H9 (cell line): ENCODE data around the gene TACC2. TPM values are rescaled to one million over a fixed set of nuclear protein-coding genes. Genes with fewer than 3 reads are reported as not detected.

ENCODE experiments used
- DNase-seq: peaks from one replicate; pipeline ENCODE4 v3.0.0-alpha.2; 2017
- H2AFZ ChIP-seq: one replicate; pipeline ENCODE4 v1.6.1; 2013; ENCODE audit warnings: mild to moderate bottlenecking, low read length, control low read depth, moderate library complexity
- H2AK5ac ChIP-seq: 2 replicates; pipeline ENCODE4 v1.6.1; 2013; ENCODE audit warnings: low read length, control low read depth, mixed read lengths; ENCODE audit not compliant: insufficient read length
- H2BK120ac ChIP-seq: one replicate; pipeline ENCODE4 v1.6.1; 2013; ENCODE audit warnings: low read depth, mild to moderate bottlenecking, low read length, control low read depth, inconsistent platforms; ENCODE audit not compliant: poor library complexity, severe bottlenecking
- H2BK12ac ChIP-seq: 2 replicates; pipeline ENCODE4 v1.6.1; 2013; ENCODE audit warnings: low read length, control low read depth, mixed read lengths, low read depth; ENCODE audit not compliant: insufficient read length
- H2BK15ac ChIP-seq: 2 replicates; pipeline ENCODE4 v1.6.1; 2013; ENCODE audit warnings: low read depth, low read length, control low read depth
- H2BK20ac ChIP-seq: one replicate; pipeline ENCODE4 v1.6.1; 2013; ENCODE audit warnings: low read depth, mild to moderate bottlenecking, low read length, control low read depth, inconsistent platforms; ENCODE audit not compliant: poor library complexity, severe bottlenecking
- H2BK5ac ChIP-seq: 2 replicates; pipeline ENCODE4 v1.6.1; 2013; ENCODE audit warnings: low read length, control low read depth, mixed read lengths; ENCODE audit not compliant: insufficient read length
- H3K14ac ChIP-seq: 2 replicates; pipeline ENCODE4 v1.6.1; 2013; ENCODE audit warnings: low read length, control low read depth; ENCODE audit not compliant: insufficient read depth
- H3K18ac ChIP-seq: 2 replicates; pipeline ENCODE4 v1.6.1; 2013; ENCODE audit warnings: low read depth, mild to moderate bottlenecking, mixed read lengths, low read length, control low read depth; ENCODE audit not compliant: insufficient read length
- H3K23ac ChIP-seq: 2 replicates; pipeline ENCODE4 v1.6.1; 2013; ENCODE audit warnings: low read length, control low read depth, mixed read lengths, low read depth; ENCODE audit not compliant: insufficient read length
- H3K23me2 ChIP-seq: 2 replicates; pipeline ENCODE4 v1.6.1; 2013; ENCODE audit warnings: low read depth, mild to moderate bottlenecking, mixed read lengths, low read length, control low read depth; ENCODE audit not compliant: insufficient read length, poor library complexity, severe bottlenecking
- H3K27ac ChIP-seq: 2 replicates; pipeline ENCODE4 v1.5.1; 2013; ENCODE audit warnings: low read length, control low read depth, mixed read lengths, low read depth; ENCODE audit not compliant: insufficient read length
- H3K27me3 ChIP-seq: 2 replicates; pipeline ENCODE4 v1.6.1; 2013; ENCODE audit warnings: low read length, control low read depth, inconsistent platforms; ENCODE audit not compliant: insufficient read depth
- H3K4ac ChIP-seq: 2 replicates; pipeline ENCODE4 v1.6.1; 2013; ENCODE audit warnings: low read depth, mild to moderate bottlenecking, control low read depth, inconsistent platforms, low read length, moderate library complexity
- H3K4me1 ChIP-seq: 2 replicates; pipeline ENCODE4 v1.6.1; 2013; ENCODE audit warnings: low read length, control low read depth, inconsistent platforms; ENCODE audit not compliant: insufficient read depth
- H3K4me2 ChIP-seq: 2 replicates; pipeline ENCODE4 v1.6.1; 2013; ENCODE audit warnings: low read length, control low read depth, mixed read lengths; ENCODE audit not compliant: insufficient read length, insufficient read depth
- H3K56ac ChIP-seq: 2 replicates; pipeline ENCODE4 v1.6.1; 2013; ENCODE audit warnings: low read depth, mild to moderate bottlenecking, mixed read lengths, low read length, control low read depth; ENCODE audit not compliant: insufficient read length
- H3K79me1 ChIP-seq: 2 replicates; pipeline ENCODE4 v1.6.1; 2013; ENCODE audit warnings: low read depth, mild to moderate bottlenecking, moderate library complexity, low read length, control low read depth, inconsistent platforms; ENCODE audit not compliant: insufficient read depth, poor library complexity, severe bottlenecking
- H3K79me2 ChIP-seq: 2 replicates; pipeline ENCODE4 v1.6.1; 2013; ENCODE audit warnings: low read length, control low read depth, inconsistent platforms; ENCODE audit not compliant: insufficient read depth
- H3K9ac ChIP-seq: 2 replicates; pipeline ENCODE4 v1.6.1; 2013; ENCODE audit warnings: low read length, control low read depth, mixed read lengths; ENCODE audit not compliant: insufficient read length; ENCODE audit errors: extremely low read depth
- H3K9me3 ChIP-seq: one replicate; pipeline ENCODE4 v1.6.1; 2013; ENCODE audit warnings: low read depth, low read length, inconsistent platforms; ENCODE audit not compliant: control insufficient read depth
- H3T11ph ChIP-seq: one replicate; pipeline ENCODE4 v1.6.1; 2013; ENCODE audit warnings: mild to moderate bottlenecking, low read length, control low read depth, inconsistent platforms
- H4K20me1 ChIP-seq: one replicate; pipeline ENCODE4 v1.6.1; 2013; ENCODE audit not compliant: control insufficient read depth, insufficient read length, insufficient read depth
- H4K5ac ChIP-seq: 2 replicates; pipeline ENCODE4 v1.6.1; 2013; ENCODE audit warnings: low read depth, mild to moderate bottlenecking, mixed read lengths, low read length, control low read depth; ENCODE audit not compliant: insufficient read length
- H4K8ac ChIP-seq: replicated peaks from 2 replicates; pipeline ENCODE4 v1.6.1; 2013; ENCODE audit warnings: low read length, control low read depth, mixed read lengths, low read depth; ENCODE audit not compliant: insufficient read length
- H4K91ac ChIP-seq: 2 replicates; pipeline ENCODE4 v1.6.1; 2013; ENCODE audit warnings: low read depth, mild to moderate bottlenecking, moderate library complexity, mixed read lengths, low read length, control low read depth; ENCODE audit not compliant: insufficient read length
- H3K27ac Mint-ChIP-seq, 3 experiments: 2 replicates in 2 of 3; 3 replicates in 1 of 3; pipeline ENCODE4 v1.8.0; 2020 to 2021; ENCODE audit warnings: mixed read lengths in 3 of 3, mild to moderate bottlenecking in 1 of 3, moderate library complexity in 1 of 3
- H3K27me3 Mint-ChIP-seq: 2 replicates; pipeline ENCODE4 v1.8.0; 2021; ENCODE audit warnings: low read depth, mild to moderate bottlenecking, moderate library complexity, mixed read lengths
- H3K36me3 Mint-ChIP-seq, 3 experiments: 2 replicates in 2 of 3; 3 replicates in 1 of 3; pipeline ENCODE4 v1.8.0; 2020 to 2021; ENCODE audit warnings: low read depth in 3 of 3, mixed read lengths in 3 of 3; ENCODE audit not compliant: insufficient read depth in 1 of 3
- H3K4me1 Mint-ChIP-seq, 2 experiments: 2 replicates each; pipeline ENCODE4 v1.8.0; 2020; ENCODE audit warnings: mixed read lengths in 2 of 2
- H3K4me3 Mint-ChIP-seq, 2 experiments: 2 replicates in 1 of 2; 3 replicates in 1 of 2; pipeline ENCODE4 v1.8.0; 2020 to 2021; ENCODE audit warnings: mild to moderate bottlenecking in 2 of 2, mixed read lengths in 2 of 2, moderate library complexity in 1 of 2
- H3K9me3 Mint-ChIP-seq, 2 experiments: 2 replicates in 1 of 2; 3 replicates in 1 of 2; pipeline ENCODE4 v1.8.0; 2020; ENCODE audit warnings: mild to moderate bottlenecking in 2 of 2, mixed read lengths in 2 of 2, moderate library complexity in 1 of 2
- CTCF ChIP-seq: fragments of 200-600 bp; sonication (generic); conservative IDR thresholded peaks from 3 replicates; pipeline ENCODE4 v1.8.0; 2021; ENCODE audit warnings: antibody characterized with exemption, mild to moderate bottlenecking
- WGBS: extraction: QIAGEN DNeasy Blood & Tissue Kit; methylation state at CpG from one replicate; pipeline ENCODE4 v1.1.7; 2013; ENCODE audit warnings: missing lambda C conversion rate, low lambda C conversion rate, mixed read lengths; ENCODE audit not compliant: insufficient read length; ENCODE audit errors: extremely low coverage; 5-methylcytosine and 5-hydroxymethylcytosine counted together
- total RNA-seq: library from RNA; stranded (reverse); gene quantifications from 2 replicates; pipeline ENCODE4 v1.2.1, GENCODE V29; 2021

The TACC2 gene
- total RNA-seq, 1 experiment from 2014 or later: 58.1 TPM

DNA sequence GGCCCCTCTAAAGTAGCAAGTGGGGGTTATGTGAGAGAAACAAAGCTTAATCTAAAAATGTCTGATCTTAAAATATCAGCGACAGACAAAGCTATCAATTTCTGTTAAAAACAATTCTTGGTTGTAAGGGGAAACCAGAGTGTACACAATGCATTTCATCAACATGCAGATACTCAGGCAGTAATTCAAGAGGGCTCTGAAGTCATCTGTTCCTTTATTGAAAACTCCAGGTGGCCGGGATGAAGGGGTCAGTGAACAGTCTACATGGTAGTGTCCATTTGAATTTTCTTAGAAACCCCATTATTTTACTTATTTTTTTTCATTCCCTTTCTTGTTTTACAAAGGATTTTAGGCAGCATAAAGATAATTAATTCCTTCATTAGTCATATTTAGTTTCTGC is 245.5 kb downstream of the TACC2 start:
- H3K9ac ChIP-seq: no peak overlapping the region
- H3K23ac ChIP-seq: no peak overlapping the region
- H4K91ac ChIP-seq: no peak overlapping the region
- no peak overlapping the region for H2AFZ ChIP-seq
- H4K5ac ChIP-seq: no peak overlapping the region
- H3K27ac ChIP-seq: no peak overlapping the region
- H3K4me1 ChIP-seq: no peaks in the 10 kb centered on the region
- no peak overlapping the region for H3K56ac ChIP-seq
- no peak for DNase-seq
- no peaks in the 10 kb centered on the region for H3K79me1 ChIP-seq
- H3K27me3 Mint-ChIP-seq: no peaks in the 10 kb centered on the region
- H2BK20ac ChIP-seq: no peak overlapping the region
- H2BK120ac ChIP-seq: no peak overlapping the region
- no peaks in the 10 kb centered on the region for H3K79me2 ChIP-seq
- H4K8ac ChIP-seq: no peak overlapping the region
- TF ChIP-seq CTCF: no peak
- no peaks in the 10 kb centered on the region for H3K23me2 ChIP-seq
- H3K4me2 ChIP-seq: no peak overlapping the region
- H3T11ph ChIP-seq: no peak overlapping the region
- H3K9me3 ChIP-seq: no peaks in the 10 kb centered on the region
- no peak overlapping the region for H3K14ac ChIP-seq
- peaks cover 30 to 61% (median 58%) of the 10 kb centered on the region in 3 experiments; a peak in 6 of 7 replicates for H3K36me3 Mint-ChIP-seq
- H3K27ac Mint-ChIP-seq: 0 out of 7 replicates have a peak overlapping the region, but pooled peaks of 1 of the 3 experiments have one; percentile 66
- H3K4me3 Mint-ChIP-seq: no peak overlapping the region
- WGBS: no CpG with 5 or more reads among the region's 2 CpGs
- H3K9me3 Mint-ChIP-seq: no peaks in the 10 kb centered on the region
- H3K27me3 ChIP-seq: no peaks in the 10 kb centered on the region
- H2BK15ac ChIP-seq: no peak overlapping the region
- no peak overlapping the region for H2BK5ac ChIP-seq
- H2AK5ac ChIP-seq: no peak overlapping the region
- H2BK12ac ChIP-seq: no peak overlapping the region
- no peak overlapping the region for H3K4ac ChIP-seq
- H3K4me1 Mint-ChIP-seq: no peaks in the 10 kb centered on the region
- H3K18ac ChIP-seq: no peak overlapping the region
- H4K20me1 ChIP-seq: no peaks in the 10 kb centered on the region
